HCT116 (cell line): ENCODE data around the gene THEMIS2. TPM values are rescaled to one million over a fixed set of nuclear protein-coding genes. Genes with fewer than 3 reads are reported as not detected.

Experiments used
- ATAC-seq: fragments of 200-7000 bp; cut with Tn5 transposase; 2 replicates; pipeline ENCODE4 v1.9.1; 2020; ENCODE audit warnings: mild to moderate bottlenecking, moderate library complexity
- BruUV-seq: library from RNA; stranded (reverse); fragments of 400-500 nt; replicated peaks from 2 replicates; lab custom pipeline; 2021; lab: Mats Ljungman, UMichigan
- CTCF ChIA-PET: fragments of 300-600 bp; sonication (Branson Sonifier 250); formaldehyde crosslinking; loops from one replicate; lab custom pipeline; 2021; ENCODE audit warnings: antibody characterized with exemption; lab: Charles Lee
- POLR2A ChIA-PET: fragments of 300-600, 350-600 bp; sonication (Branson Sonifier 250); formaldehyde crosslinking; loops from one replicate; lab custom pipeline; 2021; ENCODE audit warnings: antibody characterized with exemption; lab: Charles Lee
- RAD21 ChIA-PET, 2 experiments: fragments of 300-600 bp; sonication (Branson Sonifier 250); formaldehyde crosslinking; loops; one replicate each; lab custom pipeline; 2023; ENCODE audit warnings: low total read pairs in 2 of 2; ENCODE audit not compliant: uncharacterized antibody in 2 of 2, unreplicated experiment in 2 of 2, low non-redundant PET in 1 of 2; lab: Charles Lee
- DNase-seq: peaks from one replicate; pipeline ENCODE4 v3.0.0-alpha.2; 2010; ENCODE audit warnings: low read depth, low spot score
- H2AFZ ChIP-seq: fragments of 200-600 bp; shearing (Covaris generic), sonication (generic); 2 replicates; pipeline ENCODE4 v1.6.1; 2017; ENCODE audit warnings: low read depth, mixed run types, mixed read lengths, antibody characterized with exemption, low read length; ENCODE audit not compliant: poor library complexity, severe bottlenecking
- H3K27ac ChIP-seq: 2 replicates; pipeline ENCODE4 v1.5.1; 2012; ENCODE audit warnings: low read depth, low read length
- H3K27me3 ChIP-seq: fragments of 200-600 bp; sonication (generic); 2 replicates; pipeline ENCODE4 v1.6.1; 2016; ENCODE audit warnings: mixed run types, low read length, mixed read lengths; ENCODE audit not compliant: insufficient read depth
- H3K36me3 ChIP-seq, 2 experiments: fragments of 200-500 bp in 1 of 2; fragments of 200-600 bp in 1 of 2; sonication (Bioruptor generic) in 1 of 2; sonication (generic) in 1 of 2; 2 replicates each; pipeline versions ENCODE4 v1.5.1 to v1.6.1; 2014 to 2016; ENCODE audit warnings: low read length in 2 of 2, inconsistent platforms in 1 of 2, mixed read lengths in 1 of 2, mixed run types in 1 of 2; ENCODE audit not compliant: insufficient read depth in 2 of 2, control insufficient read depth in 1 of 2
- H3K4me1 ChIP-seq, 2 experiments: fragments of 200-600 bp in 1 of 2; sonication (generic) in 1 of 2; 2 replicates each; pipeline versions ENCODE4 v1.5.1 to v1.6.1; 2012 to 2017; ENCODE audit warnings: low read length in 2 of 2, inconsistent platforms in 1 of 2, mild to moderate bottlenecking in 1 of 2, mixed read lengths in 1 of 2, mixed run types in 1 of 2, moderate library complexity in 1 of 2; ENCODE audit not compliant: insufficient read depth in 2 of 2, control insufficient read depth in 1 of 2
- H3K4me2 ChIP-seq: fragments of 200-600 bp; sonication (generic); 2 replicates; pipeline ENCODE4 v1.6.1; 2017; ENCODE audit warnings: mixed run types, low read length, mixed read lengths
- H3K4me3 ChIP-seq, 2 experiments: fragments of 200-600 bp in 1 of 2; sonication (generic) in 1 of 2; replicated peaks in 1 of 2; 2 replicates each; pipeline ENCODE4 v1.5.1; 2011 to 2016; ENCODE audit warnings: low read length in 2 of 2, control low read depth in 1 of 2, low read depth in 1 of 2, mild to moderate bottlenecking in 1 of 2, mixed read lengths in 1 of 2, mixed run types in 1 of 2
- H3K79me2 ChIP-seq: fragments of 200-600 bp; sonication (generic); 2 replicates; pipeline ENCODE4 v1.6.1; 2017; ENCODE audit warnings: mild to moderate bottlenecking, mixed run types, low read length, moderate library complexity, mixed read lengths; ENCODE audit not compliant: insufficient read depth
- H3K9ac ChIP-seq: fragments of 200-600 bp; sonication (generic); 2 replicates; pipeline ENCODE4 v1.6.1; 2016; ENCODE audit warnings: low read length, mixed read lengths
- H3K9me2 ChIP-seq: fragments of 200-600 bp; sonication (generic), shearing (Covaris generic); 2 replicates; pipeline ENCODE4 v1.6.1; 2017; ENCODE audit warnings: mixed run types, mild to moderate bottlenecking, moderate library complexity; ENCODE audit not compliant: insufficient read depth
- H3K9me3 ChIP-seq, 2 experiments: fragments of 200-500 bp in 1 of 2; fragments of 200-600 bp in 1 of 2; sonication (Bioruptor generic) in 1 of 2; sonication (generic) in 1 of 2; 2 replicates each; pipeline ENCODE4 v1.6.1; 2014 to 2017; ENCODE audit warnings: low read length in 2 of 2, mixed read lengths in 2 of 2, inconsistent platforms in 1 of 2, low read depth in 1 of 2, mild to moderate bottlenecking in 1 of 2, mixed run types in 1 of 2, moderate library complexity in 1 of 2; ENCODE audit not compliant: control insufficient read depth in 1 of 2, insufficient read depth in 1 of 2
- H4K20me1 ChIP-seq: fragments of 200-600 bp; sonication (generic), shearing (Covaris generic); 2 replicates; pipeline ENCODE4 v1.6.1; 2017; ENCODE audit warnings: mixed run types, mild to moderate bottlenecking, moderate library complexity; ENCODE audit not compliant: insufficient read depth
- ATF3 ChIP-seq: IDR thresholded peaks from 2 replicates; pipeline ENCODE4 v1.6.1; 2012
- ELF1 ChIP-seq: IDR thresholded peaks from 2 replicates; pipeline ENCODE4 v1.6.1; 2012; ENCODE audit warnings: low read depth, borderline replicate concordance
- SIN3A ChIP-seq: IDR thresholded peaks from 2 replicates; pipeline ENCODE4 v1.6.1; 2012; ENCODE audit warnings: low read depth
- SRF ChIP-seq: IDR thresholded peaks from 2 replicates; pipeline ENCODE4 v1.6.1; 2012; ENCODE audit warnings: low read depth
- YY1 ChIP-seq: IDR thresholded peaks from 2 replicates; pipeline ENCODE4 v1.6.1; 2011; ENCODE audit warnings: low read length, low read depth, moderate library complexity, mild to moderate bottlenecking; ENCODE audit not compliant: insufficient replicate concordance; ENCODE audit errors: extremely low read depth
- ZBTB33 ChIP-seq: IDR thresholded peaks from 2 replicates; pipeline ENCODE4 v1.6.1; 2011; ENCODE audit warnings: mild to moderate bottlenecking, low read length, moderate library complexity; ENCODE audit not compliant: insufficient replicate concordance; ENCODE audit errors: extremely low read depth
- intact Hi-C: fragments of 100-400 bp; cut with micrococcal nuclease; formaldehyde crosslinking; loops from 2 replicates; pipeline ENCODE4 v1.10.0; 2022
- total RNA-seq: library from RNA; stranded (reverse); gene quantifications from one replicate; pipeline ENCODE4 v1.2.1, GENCODE V29; 2021; ENCODE audit not compliant: unreplicated experiment

Gene THEMIS2
- total RNA-seq, 1 experiment from 2014 or later, result 8.0 TPM

- Histone ChIP-seq H3K4me3 (no peak overlapping the region), H3K9me2 (no peaks in the 10 kb centered on the region), H3K9ac (no peak overlapping the region), H3K4me1 (peaks cover 8 to 22% of the 10 kb centered on the region in 2 experiments; a peak in 3 of 4 replicates), H2AFZ (no peak overlapping the region), H3K36me3 (no peaks in the 10 kb centered on the region), H4K20me1 (no peaks in the 10 kb centered on the region), H3K27me3 (no peaks in the 10 kb centered on the region), H3K79me2 (no peaks in the 10 kb centered on the region), H3K9me3 (no peaks in the 10 kb centered on the region), H3K27ac (no peak overlapping the region), H3K4me2 (no peak overlapping the region)
- ChIA-PET RAD21 (no interaction called here), CTCF (no interaction called here), POLR2A (no interaction called here)
- ATAC-seq, result no peak
- BruUV-seq, result no TSS peak
- intact Hi-C loops, result no loop called here
- TF ChIP-seq ZBTB33 (no peak), SIN3A (no peak), ATF3 (no peak)
- DNase-seq, result no peak
These were observed 4.2 kb downstream of the THEMIS2 start for GRCh38 chr1:27876341-27877114.

GRCh38 chr1:27877115-27877416, 4.7 kb downstream of the THEMIS2 start:
- Histone ChIP-seq H3K4me2 (no peak overlapping the region), H3K27ac (no peak overlapping the region), H3K4me3 (no peak overlapping the region), H3K79me2 (no peaks in the 10 kb centered on the region), H3K9me2 (no peaks in the 10 kb centered on the region), H3K36me3 (no peaks in the 10 kb centered on the region), H3K9me3 (no peaks in the 10 kb centered on the region), H3K4me1 (peaks cover 8 to 19% of the 10 kb centered on the region in 2 experiments; a peak in 3 of 4 replicates), H4K20me1 (no peaks in the 10 kb centered on the region), H3K27me3 (no peaks in the 10 kb centered on the region), H3K9ac (no peak overlapping the region), H2AFZ (no peak overlapping the region)
- ATAC-seq, result no peak
- TF ChIP-seq YY1 (no peak), ELF1 (no peak), SRF (no peak)
- intact Hi-C loops, result no loop called here
- BruUV-seq, result no TSS peak
- DNase-seq, result no peak
- ChIA-PET CTCF (no interaction called here), RAD21 (no interaction called here), POLR2A (no interaction called here)
